SK-N-SH (cell line): ENCODE results near the gene OR13C5. TPM values are rescaled to one million over a fixed set of nuclear protein-coding genes. Genes with fewer than 3 reads are reported as not detected.

Experiments
- CTCF ChIA-PET: fragments of 300-600, 350-600 bp; formaldehyde crosslinking; extraction: SDS; loops from one replicate; lab custom pipeline; 2021; lab: Yijun Ruan, JAX
- POLR2A ChIA-PET: fragments of 350-600 bp; sonication (Branson Sonifier 250); formaldehyde crosslinking; extraction: SDS; loops from one replicate; lab custom pipeline; 2020; ENCODE audit warnings: antibody characterized with exemption, inconsistent platforms; lab: Yijun Ruan, JAX
- DNase-seq: peaks from one replicate; pipeline ENCODE4 v3.0.0; 2012
- H2AFZ ChIP-seq: fragments of 200-600 bp; sonication (generic); 2 replicates; pipeline ENCODE4 v1.8.1; 2016; ENCODE audit warnings: antibody characterized with exemption, mild to moderate bottlenecking, low read depth
- H3F3A ChIP-seq: fragments of 200-600 bp; sonication (generic); replicated peaks from 2 replicates; pipeline ENCODE3; 2016; ENCODE audit warnings: antibody characterized with exemption, mild to moderate bottlenecking; ENCODE audit not compliant: insufficient read depth
- H3K27ac ChIP-seq, 2 experiments: fragments of 200-500 bp in 1 of 2; fragments of 200-600 bp in 1 of 2; sonication (Bioruptor generic) in 1 of 2; sonication (generic), shearing (Covaris generic) in 1 of 2; 2 replicates each; pipeline versions ENCODE4 v1.5.1 to v1.6.1; 2014 to 2016; ENCODE audit warnings: low read depth in 2 of 2, inconsistent platforms in 1 of 2, low read length in 1 of 2, mild to moderate bottlenecking in 1 of 2, mixed read lengths in 1 of 2
- H3K27me3 ChIP-seq: fragments of 200-600 bp; sonication (generic), shearing (Covaris generic); 2 replicates; pipeline ENCODE4 v1.6.1; 2016; ENCODE audit warnings: mixed run types; ENCODE audit not compliant: insufficient read depth
- H3K36me3 ChIP-seq, 2 experiments: fragments of 200-500 bp in 1 of 2; fragments of 200-600 bp in 1 of 2; sonication (Bioruptor generic) in 1 of 2; sonication (generic) in 1 of 2; replicated peaks in 1 of 2; 2 replicates each; pipeline versions ENCODE3 to v1.5.1; 2014 to 2016; ENCODE audit warnings: low read length in 1 of 2, mild to moderate bottlenecking in 1 of 2; ENCODE audit not compliant: insufficient read depth in 2 of 2, control insufficient read depth in 1 of 2
- H3K4me1 ChIP-seq, 2 experiments: fragments of 200-500 bp in 1 of 2; fragments of 200-600 bp in 1 of 2; sonication (Bioruptor generic) in 1 of 2; sonication (generic), shearing (Covaris generic) in 1 of 2; 2 replicates each; pipeline versions ENCODE4 v1.5.1 to v1.6.1; 2014 to 2016; ENCODE audit warnings: low read depth in 1 of 2, low read length in 1 of 2, mixed run types in 1 of 2; ENCODE audit not compliant: insufficient read depth in 2 of 2, control insufficient read depth in 1 of 2
- H3K4me2 ChIP-seq: fragments of 200-600 bp; sonication (generic), shearing (Covaris generic); 2 replicates; pipeline ENCODE4 v1.6.1; 2017; ENCODE audit warnings: mixed run types
- H3K4me3 ChIP-seq, 2 experiments: fragments of 200-500 bp in 1 of 2; fragments of 200-600 bp in 1 of 2; sonication (Bioruptor generic) in 1 of 2; sonication (generic), shearing (Covaris generic) in 1 of 2; 2 replicates each; pipeline versions ENCODE4 v1.5.1 to v1.8.1; 2014 to 2016; ENCODE audit warnings: low read depth in 2 of 2, inconsistent platforms in 1 of 2, low read length in 1 of 2, mild to moderate bottlenecking in 1 of 2, mixed read lengths in 1 of 2, moderate library complexity in 1 of 2
- H3K79me2 ChIP-seq: fragments of 200-600 bp; sonication (generic); 2 replicates; pipeline ENCODE4 v1.8.1; 2017; ENCODE audit warnings: mild to moderate bottlenecking; ENCODE audit not compliant: insufficient read depth
- H3K9ac ChIP-seq: fragments of 200-600 bp; sonication (generic); 2 replicates; pipeline ENCODE4 v1.6.1; 2017; ENCODE audit warnings: mixed run types
- H3K9me2 ChIP-seq: fragments of 200-600 bp; sonication (generic); 2 replicates; pipeline ENCODE4 v1.6.1; 2017; ENCODE audit warnings: mixed run types
- H3K9me3 ChIP-seq: fragments of 200-600 bp; sonication (generic); 2 replicates; pipeline ENCODE4 v1.6.1; 2017; ENCODE audit warnings: mixed run types, mild to moderate bottlenecking, moderate library complexity
- H4K20me1 ChIP-seq: fragments of 200-600 bp; sonication (generic); 2 replicates; pipeline ENCODE4 v1.6.1; 2017; ENCODE audit warnings: mild to moderate bottlenecking, mixed run types; ENCODE audit not compliant: insufficient read depth
- CHD2 ChIP-seq: fragments of 150-350 bp; IDR thresholded peaks from 2 replicates; pipeline ENCODE4 v1.6.1; 2018; ENCODE audit warnings: low read length; ENCODE audit not compliant: partially characterized antibody
- ELF1 ChIP-seq: IDR thresholded peaks from 2 replicates; pipeline ENCODE4 v1.4.0; 2012
- EZH2phosphoT487 ChIP-seq: fragments of 200-600 bp; sonication (generic); IDR thresholded peaks from 2 replicates; pipeline ENCODE4 v1.6.1; 2017; ENCODE audit warnings: low read depth, mixed run types, mild to moderate bottlenecking, antibody characterized with exemption, moderate library complexity, borderline replicate concordance
- FOXM1 ChIP-seq: IDR thresholded peaks from 2 replicates; pipeline ENCODE4 v1.4.0; 2012; ENCODE audit warnings: low read depth, mild to moderate bottlenecking
- GABPA ChIP-seq: IDR thresholded peaks from 2 replicates; pipeline ENCODE4 v1.4.0; 2012; ENCODE audit warnings: low read depth, mild to moderate bottlenecking
- GATA2 ChIP-seq: sonication (generic); formaldehyde crosslinking; IDR thresholded peaks from 2 replicates; pipeline ENCODE4 v1.5.0; 2020; ENCODE audit warnings: mild to moderate bottlenecking, missing genetic modification reagents
- MXI1 ChIP-seq: IDR thresholded peaks from 2 replicates; pipeline ENCODE4 v1.6.1; 2012; ENCODE audit warnings: mild to moderate bottlenecking, low read depth, low read length, improper control_type of control experiment
- NRF1 ChIP-seq: IDR thresholded peaks from 2 replicates; pipeline ENCODE4 v1.6.1; 2012; ENCODE audit warnings: low read depth, mild to moderate bottlenecking, low read length
- POLR2AphosphoS5 ChIP-seq: IDR thresholded peaks from 2 replicates; pipeline ENCODE4 v1.6.1; 2012; ENCODE audit warnings: low read depth, low read length
- RAD21 ChIP-seq: IDR thresholded peaks from 2 replicates; pipeline ENCODE4 v1.6.1; 2012; ENCODE audit warnings: mild to moderate bottlenecking, low read length
- RCOR1 ChIP-seq: fragments of 150-350 bp; IDR thresholded peaks from 2 replicates; pipeline ENCODE4 v1.6.1; 2017; ENCODE audit warnings: antibody characterized with exemption, low read length
- REST ChIP-seq: IDR thresholded peaks from 2 replicates; pipeline ENCODE4 v1.6.1; 2012; ENCODE audit warnings: mild to moderate bottlenecking, low read depth, low read length, moderate library complexity
- RFX5 ChIP-seq: IDR thresholded peaks from 2 replicates; pipeline ENCODE4 v1.6.1; 2012; ENCODE audit warnings: mild to moderate bottlenecking, improper control_type of control experiment, low read length
- RXRA ChIP-seq: IDR thresholded peaks from 2 replicates; pipeline ENCODE4 v1.4.0; 2012; ENCODE audit warnings: low read depth, mild to moderate bottlenecking, borderline replicate concordance
- SIN3A ChIP-seq: IDR thresholded peaks from 2 replicates; pipeline ENCODE4 v1.6.1; 2012; ENCODE audit warnings: low read depth, mild to moderate bottlenecking, low read length, moderate library complexity, borderline replicate concordance
- TAF1 ChIP-seq: IDR thresholded peaks from 2 replicates; pipeline ENCODE4 v1.6.1; 2012; ENCODE audit warnings: low read depth, mild to moderate bottlenecking, low read length, moderate library complexity, borderline replicate concordance
- USF2 ChIP-seq: fragments of 150-350 bp; IDR thresholded peaks from 2 replicates; pipeline ENCODE4 v1.6.1; 2017; ENCODE audit warnings: antibody characterized with exemption, low read length, low read depth, borderline replicate concordance
- WGBS: methylation state at CpG from one replicate; pipeline ENCODE4 v1.1.6; 2017; ENCODE audit warnings: low lambda C conversion rate; 5-methylcytosine and 5-hydroxymethylcytosine counted together
- polyA plus RNA-seq, 3 experiments: library from polyadenylated mRNA; depleted of rRNA; stranded (reverse); fragments of >200 nt; gene quantifications; 2 replicates each; pipeline ENCODE4 v1.2.3, GENCODE V29; 2012
- TF ChIP-seq, protein P1 (sequence below): IDR thresholded peaks from 2 replicates; pipeline ENCODE4 v1.4.0; 2012; ENCODE audit warnings: low read depth

The OR13C5 gene
- polyA plus RNA-seq, 1 of the 3 experiments (the other 2 are of a cell fraction): not detected

- Histone ChIP-seq H3K4me1 (no peaks in the 10 kb centered on the region), H2AFZ (no peak overlapping the region), H3K9me3 (no peaks in the 10 kb centered on the region), H3K79me2 (no peaks in the 10 kb centered on the region), H3K27ac (no peak overlapping the region), H3K4me3 (no peak overlapping the region), H3K4me2 (no peak overlapping the region), H3K9me2 (no peaks in the 10 kb centered on the region), H3K27me3 (no peaks in the 10 kb centered on the region), H3K9ac (no peak overlapping the region), H3K36me3 (no peaks in the 10 kb centered on the region), H4K20me1 (no peaks in the 10 kb centered on the region), H3F3A (no peaks in the 10 kb centered on the region)
- no peak for TF ChIP-seq CHD2
- TF ChIP-seq REST: no peak
- TF ChIP-seq FOXM1: no peak
- TF ChIP-seq RXRA: no peak
- TF ChIP-seq RFX5: no peak
- CTCF ChIA-PET: no interaction called here
- DNase-seq: no peak
- 42% methylated on average over 1 of the region's 1 CpG for WGBS
- POLR2A ChIA-PET: no interaction called here
These were observed 43.7 kb downstream of the OR13C5 start for GRCh38 chr9:104555521-104555920.

- WGBS: 0% methylated on average over 1 of the region's 1 CpG
- Histone ChIP-seq H2AFZ (peak overlapping the region; percentile 54; the same call in 1 of the 2 replicates), H3K27ac (no peak overlapping the region), H3K4me1 (no peaks in the 10 kb centered on the region), H3K9ac (no peak overlapping the region), H3K36me3 (no peaks in the 10 kb centered on the region), H3K9me2 (no peaks in the 10 kb centered on the region; the same call in 1 of the 2 replicates), H4K20me1 (no peaks in the 10 kb centered on the region), H3K79me2 (no peaks in the 10 kb centered on the region), H3K4me3 (no peak overlapping the region), H3K4me2 (no peak overlapping the region), H3K27me3 (no peaks in the 10 kb centered on the region), H3K9me3 (no peaks in the 10 kb centered on the region), H3F3A (no peaks in the 10 kb centered on the region)
- ChIA-PET CTCF (no interaction called here), POLR2A (no interaction called here)
- no peak for DNase-seq
- TF ChIP-seq RFX5 (no peak), GABPA (no peak), RXRA (no peak), POLR2AphosphoS5 (no peak), NRF1 (no peak), USF2 (no peak), MXI1 (no peak), CHD2 (no peak), SIN3A (no peak), GATA2 (CRISPR knock-in tag) (no peak), TAF1 (no peak), EZH2phosphoT487 (no peak), RCOR1 (no peak), RAD21 (no peak), ELF1 (no peak)
- TF ChIP-seq, protein P1, sequence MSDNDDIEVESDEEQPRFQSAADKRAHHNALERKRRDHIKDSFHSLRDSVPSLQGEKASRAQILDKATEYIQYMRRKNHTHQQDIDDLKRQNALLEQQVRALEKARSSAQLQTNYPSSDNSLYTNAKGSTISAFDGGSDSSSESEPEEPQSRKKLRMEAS: no peak
These were observed 46.0 kb downstream of the OR13C5 start for GRCh38 chr9:104553261-104553660.
